HS-27A (cell line): ENCODE data around the gene EIPR1.

ENCODE experiments used
- DNase-seq: peaks from one replicate; pipeline ENCODE4 v3.0.0-alpha.2; 2012; ENCODE audit warnings: low read depth, missing footprints

Gene EIPR1

GRCh38 chr2:3267869-3268704 lies 109.5 kb downstream of the EIPR1 start:
- no peak for DNase-seq

- DNase-seq: no peak
Measured at GRCh38 chr2:3266925-3267867, 110.4 kb downstream of the EIPR1 start.

GRCh38 chr2:3265981-3266924 lies 111.4 kb downstream of the EIPR1 start:
- DNase-seq: no peak

GRCh38 chr2:3265471-3265870 lies 112.1 kb downstream of the EIPR1 start:
- DNase-seq: no peak

- no peak for DNase-seq
Measured at GRCh38 chr2:3264010-3264744, 113.4 kb downstream of the EIPR1 start.

GRCh38 chr2:3263487-3263886 lies 114.1 kb downstream of the EIPR1 start:
- no peak for DNase-seq

- no peak for DNase-seq
Measured at GRCh38 chr2:3262437-3263388, 114.9 kb downstream of the EIPR1 start.

GRCh38 chr2:3261511-3261910 lies 116.1 kb downstream of the EIPR1 start:
- DNase-seq: no peak

GRCh38 chr2:3260959-3261358 lies 116.7 kb downstream of the EIPR1 start:
- no peak for DNase-seq

- DNase-seq: no peak
Measured at GRCh38 chr2:3257826-3258225, 119.8 kb downstream of the EIPR1 start.

- no peak for DNase-seq
Measured at GRCh38 chr2:3257166-3257565, 120.5 kb downstream of the EIPR1 start.

GRCh38 chr2:3256605-3257004 lies 121.0 kb downstream of the EIPR1 start:
- no peak for DNase-seq

GRCh38 chr2:3256157-3256556 lies 121.5 kb downstream of the EIPR1 start:
- DNase-seq: no peak

- no peak for DNase-seq
Measured at GRCh38 chr2:3254442-3254941, 123.1 kb downstream of the EIPR1 start.

GRCh38 chr2:3253913-3254441 lies 123.6 kb downstream of the EIPR1 start:
- DNase-seq: no peak

- no peak for DNase-seq
Measured at GRCh38 chr2:3251946-3252345, 125.7 kb downstream of the EIPR1 start.

GRCh38 chr2:3249476-3249962 lies 128.1 kb downstream of the EIPR1 start:
- DNase-seq: no peak

GRCh38 chr2:3248754-3249475 lies 128.7 kb downstream of the EIPR1 start:
- DNase-seq: no peak
